GOT3 (cell line): Measurements from ENCODE around the gene DDX50.

Experiments
- DNase-seq: peaks from one replicate; lab custom pipeline; 2025; ENCODE audit warnings: mixed read lengths; lab: John Stamatoyannopoulos, UW

The DDX50 gene

DNA sequence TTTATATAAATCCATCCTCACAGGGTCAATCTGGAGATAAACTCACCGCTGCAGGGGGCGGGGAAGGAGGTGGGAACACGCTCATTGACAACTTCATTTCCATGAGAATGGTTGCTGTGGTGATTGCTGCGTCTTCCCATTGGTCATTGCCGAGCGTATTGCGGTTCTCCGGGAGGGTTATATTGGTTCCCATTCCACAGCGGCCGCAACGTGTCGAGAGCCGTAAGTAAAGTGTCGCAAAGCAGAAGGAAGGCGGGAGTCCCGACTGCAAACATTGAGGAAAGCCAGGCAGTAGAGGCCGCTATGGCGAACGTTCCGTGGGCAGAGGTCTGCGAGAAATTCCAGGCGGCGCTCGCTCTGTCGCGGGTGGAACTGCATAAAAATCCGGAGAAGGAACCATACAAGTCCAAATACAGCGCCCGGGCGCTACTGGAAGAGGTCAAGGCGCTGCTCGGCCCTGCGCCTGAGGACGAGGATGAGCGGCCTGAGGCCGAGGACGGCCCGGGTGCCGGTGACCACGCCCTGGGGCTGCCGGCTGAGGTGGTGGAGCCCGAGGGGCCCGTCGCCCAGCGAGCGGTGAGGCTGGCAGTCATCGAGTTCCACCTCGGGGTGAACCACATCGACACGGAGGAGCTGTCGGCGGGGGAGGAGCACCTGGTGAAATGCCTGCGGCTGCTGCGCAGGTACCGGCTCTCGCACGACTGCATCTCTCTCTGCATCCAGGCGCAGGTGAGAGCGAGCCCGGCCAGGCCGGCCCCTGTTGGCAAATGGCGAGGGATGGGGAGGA is 87.6 kb downstream of the DDX50 start, which contains the start of gene KIFBP:
TSS of gene KIFBP (plus strand) at position 274 of the 787 bp plus-strand sequence. CDS start at position 304, 30 bp downstream.
- peak; percentile 72 for DNase-seq

DNA sequence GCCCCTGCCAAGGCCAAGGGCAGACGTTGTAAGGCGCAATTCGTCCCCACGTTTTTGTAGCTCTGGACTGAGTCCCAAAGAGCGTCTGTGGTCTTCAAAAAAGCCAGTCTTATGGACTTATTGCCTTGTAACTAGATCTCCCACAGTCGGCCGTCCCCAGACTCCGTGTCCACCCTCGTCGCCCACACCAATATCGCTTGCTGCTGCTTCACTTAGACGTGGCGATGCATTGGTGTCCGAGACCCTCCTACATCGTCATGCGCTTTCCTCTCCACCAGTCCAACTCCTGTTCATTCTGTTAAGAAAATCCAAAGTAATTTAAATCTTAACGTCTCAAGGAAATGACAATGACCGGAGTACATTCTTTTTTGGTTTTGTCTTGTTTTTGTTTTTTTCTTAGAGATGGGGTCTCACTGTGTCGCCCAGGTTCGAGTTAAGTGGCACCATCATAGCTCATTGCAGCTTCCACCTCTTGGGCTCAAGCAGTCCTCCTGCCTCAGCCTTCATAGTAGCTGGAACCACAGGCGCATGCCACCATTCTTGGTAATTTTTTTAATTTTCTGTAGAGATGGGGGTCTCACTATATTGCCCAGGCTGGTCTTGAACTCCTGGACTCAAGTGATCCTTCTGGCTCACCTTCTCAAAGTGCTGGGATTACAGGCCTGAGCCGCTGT is 88.3 kb downstream of the DDX50 start:
- no peak for DNase-seq

DNA sequence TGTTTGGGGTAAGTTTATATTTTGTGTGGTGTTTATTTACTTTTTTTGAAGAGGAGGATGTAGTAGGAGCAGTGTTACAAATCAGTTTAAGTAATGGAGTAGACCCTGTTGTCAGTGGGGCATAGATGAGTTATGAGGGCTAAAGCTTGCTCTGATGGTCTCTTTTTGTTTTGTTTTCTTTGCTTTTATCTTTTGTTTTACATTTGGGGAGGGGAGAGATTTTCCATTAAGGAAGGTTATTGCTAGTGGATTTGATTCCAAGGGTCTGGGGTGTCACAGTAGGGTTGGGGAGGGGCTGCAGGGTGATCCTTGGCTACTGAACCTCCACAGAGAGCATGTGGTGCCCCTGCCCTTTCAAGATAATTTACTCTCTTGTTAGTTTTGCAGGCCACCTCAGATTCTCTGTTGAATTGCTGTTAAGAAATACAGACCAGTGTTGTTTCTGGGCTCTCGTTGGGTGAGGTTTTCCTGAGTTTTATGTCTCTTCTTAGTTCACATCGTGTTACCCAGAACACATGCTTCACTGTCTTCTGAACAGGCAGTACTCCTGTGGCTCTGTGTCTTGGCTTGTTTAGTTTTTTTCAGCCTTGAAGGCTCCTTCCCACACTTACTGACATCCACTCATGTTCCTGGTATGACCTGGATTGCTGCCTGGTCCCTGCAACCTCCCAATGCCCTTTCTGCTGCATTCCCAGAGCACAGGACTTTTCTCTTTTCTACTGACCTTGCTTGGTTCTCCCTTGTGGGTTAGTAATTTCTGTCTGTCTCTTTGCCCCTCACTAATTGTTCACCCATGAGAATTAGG is 91.7 kb downstream of the DDX50 start:
- DNase-seq: no peak
